Skeletal muscle tissue (tissue), 4 donors: ENCODE results near the gene MAP2K4. TPM values are rescaled to one million over a fixed set of nuclear protein-coding genes. Genes with fewer than 3 reads are reported as not detected.
"Not testable (repeated sequence)": the region's sequence is repeated elsewhere in the genome, so short reads cannot be mapped to it uniquely, and the experiment has no call there.

Experiments
- H3K27ac ChIP-seq: one replicate; pipeline ENCODE4 v1.7.0; 2013; ENCODE audit warnings: mild to moderate bottlenecking, low read depth, low read length, inconsistent platforms
- H3K27me3 ChIP-seq, 3 donors: one replicate each; pipeline ENCODE4 v1.7.0; 2013; ENCODE audit warnings: low read length in 3 of 3; ENCODE audit not compliant: control insufficient read depth in 3 of 3, insufficient read depth in 3 of 3
- H3K36me3 ChIP-seq, 3 donors: one replicate each; pipeline ENCODE4 v1.7.0; 2013; ENCODE audit warnings: low read length in 3 of 3; ENCODE audit not compliant: control insufficient read depth in 3 of 3, insufficient read depth in 3 of 3
- H3K4me1 ChIP-seq, 3 donors: one replicate each; pipeline ENCODE4 v1.7.0; 2013; ENCODE audit warnings: low read length in 3 of 3, mild to moderate bottlenecking in 3 of 3; ENCODE audit not compliant: control insufficient read depth in 3 of 3, insufficient read depth in 3 of 3
- H3K4me3 ChIP-seq, 3 donors: one replicate each; pipeline ENCODE4 v1.7.0; 2013; ENCODE audit warnings: low read length in 3 of 3
- H3K9ac ChIP-seq, 3 donors: one replicate each; pipeline ENCODE4 v1.7.0; 2013; ENCODE audit warnings: low read length in 3 of 3, mild to moderate bottlenecking in 3 of 3, moderate library complexity in 2 of 3, low read depth in 1 of 3
- H3K9me3 ChIP-seq, 3 donors: one replicate each; pipeline ENCODE4 v1.7.0; 2013; ENCODE audit warnings: low read length in 3 of 3; ENCODE audit not compliant: control insufficient read depth in 3 of 3
- total RNA-seq: library from RNA; depleted of rRNA; stranded (reverse); fragments of >200 nt; gene quantifications from one replicate; pipeline ENCODE4 v1.2.3, GENCODE V29; 2014
- donor health status: Osteomylitis.

Gene MAP2K4
- total RNA-seq, 1 donor from 2014 or later: 40.7 TPM

DNA sequence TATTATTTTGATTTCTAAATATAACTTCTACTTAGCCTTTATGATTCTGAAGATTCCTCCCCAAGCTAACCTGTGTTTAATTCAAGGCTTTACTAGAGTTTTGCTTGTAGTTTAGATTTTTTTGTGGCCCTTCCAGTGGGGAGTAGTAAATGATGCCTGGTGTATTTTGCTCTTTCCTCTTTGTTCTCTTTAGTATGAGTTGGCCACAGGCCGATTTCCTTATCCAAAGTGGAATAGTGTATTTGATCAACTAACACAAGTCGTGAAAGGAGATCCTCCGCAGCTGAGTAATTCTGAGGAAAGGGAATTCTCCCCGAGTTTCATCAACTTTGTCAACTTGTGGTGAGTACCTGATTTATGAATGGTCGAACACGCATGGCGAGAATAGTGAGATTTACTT lies 108.3 kb downstream of the MAP2K4 start:
- no peaks in the 10 kb centered on the region for H3K9me3 ChIP-seq
- H3K4me3 ChIP-seq: no peak overlapping the region
- no peaks in the 10 kb centered on the region for H3K27me3 ChIP-seq
- no peaks in the 10 kb centered on the region for H3K4me1 ChIP-seq
- no peak overlapping the region for H3K9ac ChIP-seq
- peaks cover 11 to 38% (median 34%) of the 10 kb centered on the region in 3 donors for H3K36me3 ChIP-seq
- no peak overlapping the region for H3K27ac ChIP-seq

DNA sequence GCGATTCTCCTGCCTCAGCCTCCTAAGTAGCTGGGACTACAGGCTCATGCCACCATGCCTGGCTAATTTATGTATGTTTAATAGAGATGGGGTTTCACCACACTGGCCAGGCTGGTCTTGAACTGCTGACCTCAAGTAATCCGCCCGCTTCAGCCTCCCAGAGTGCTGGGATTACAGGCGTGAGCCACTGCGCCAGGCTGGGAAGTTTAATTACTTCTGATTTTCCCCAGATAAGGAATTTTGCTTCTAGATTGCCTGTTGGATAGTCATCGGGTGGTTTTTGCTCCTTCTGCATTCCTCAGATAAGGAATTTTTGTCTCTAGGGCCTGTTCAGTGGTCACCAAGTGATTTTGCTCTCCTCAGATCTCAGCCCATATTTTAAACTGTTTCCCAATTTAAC lies 112.5 kb downstream of the MAP2K4 start:
- Histone ChIP-seq H3K4me1 (no peaks in the 10 kb centered on the region), H3K9ac (no peak overlapping the region), H3K27ac (no peak overlapping the region), H3K36me3 (peaks cover 0 to 17% (median 13%) of the 10 kb centered on the region in 3 donors), H3K9me3 (no peaks in the 10 kb centered on the region), H3K27me3 (no peaks in the 10 kb centered on the region), H3K4me3 (no peak overlapping the region)

DNA sequence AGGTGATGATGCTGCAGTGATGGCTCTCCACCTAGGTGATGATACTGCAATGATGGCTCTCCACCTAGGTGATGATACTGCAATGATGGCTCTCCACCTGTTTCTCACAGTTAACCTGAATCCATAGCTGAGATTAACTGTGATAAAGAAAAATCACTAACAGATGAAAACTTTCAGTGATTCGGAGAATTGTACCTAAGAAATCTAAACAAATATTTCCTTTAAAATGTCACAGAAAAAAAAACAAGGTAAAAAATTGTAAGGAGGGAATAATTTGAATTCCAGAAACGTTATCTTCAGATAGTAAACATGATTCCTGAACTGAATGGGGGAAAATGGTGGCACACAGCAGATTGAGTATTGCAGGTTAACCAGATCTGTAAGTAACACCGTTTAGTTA lies 113.4 kb downstream of the MAP2K4 start:
- H3K4me3 ChIP-seq: no peak overlapping the region
- no peaks in the 10 kb centered on the region for H3K4me1 ChIP-seq
- peaks cover 0 to 11% (median 8%) of the 10 kb centered on the region in 3 donors for H3K36me3 ChIP-seq
- no peak overlapping the region for H3K9ac ChIP-seq
- H3K27me3 ChIP-seq: no peaks in the 10 kb centered on the region
- H3K9me3 ChIP-seq: no peaks in the 10 kb centered on the region
- H3K27ac ChIP-seq: no peak overlapping the region

GRCh38 chr17:12134587-12134986 lies 113.9 kb downstream of the MAP2K4 start:
- Histone ChIP-seq H3K9me3 (no peaks in the 10 kb centered on the region), H3K9ac (no peak overlapping the region), H3K4me1 (no peaks in the 10 kb centered on the region), H3K4me3 (no peak overlapping the region), H3K27ac (no peak overlapping the region), H3K36me3 (peaks cover 0 to 7% (median 3%) of the 10 kb centered on the region in 3 donors), H3K27me3 (no peaks in the 10 kb centered on the region)

DNA sequence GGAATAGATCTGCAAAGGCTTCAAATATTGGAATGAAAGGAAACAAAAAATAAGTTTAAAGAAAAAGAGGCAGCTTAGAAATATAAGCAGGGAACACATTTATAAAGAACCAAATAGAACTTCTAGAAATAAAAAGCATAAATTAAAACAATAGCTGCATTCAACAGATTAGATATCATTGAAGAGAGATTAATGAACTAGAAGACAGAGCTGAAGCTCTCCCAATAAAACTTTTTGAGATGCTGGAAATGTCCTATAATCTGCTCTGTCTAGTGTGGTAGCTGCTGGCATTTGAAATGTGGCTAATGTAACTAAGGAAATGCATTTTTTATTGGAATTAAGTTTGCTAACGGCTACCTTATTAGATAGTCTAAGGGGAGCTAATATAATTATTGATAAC lies 115.6 kb downstream of the MAP2K4 start:
- no peaks in the 10 kb centered on the region for H3K9me3 ChIP-seq
- peaks cover 3 to 14% (median 13%) of the 10 kb centered on the region in 3 donors for H3K36me3 ChIP-seq
- H3K4me3 ChIP-seq: no peak overlapping the region
- H3K27ac ChIP-seq: no peak overlapping the region
- no peaks in the 10 kb centered on the region for H3K27me3 ChIP-seq
- H3K4me1 ChIP-seq: no peaks in the 10 kb centered on the region
- H3K9ac ChIP-seq: no peak overlapping the region

DNA sequence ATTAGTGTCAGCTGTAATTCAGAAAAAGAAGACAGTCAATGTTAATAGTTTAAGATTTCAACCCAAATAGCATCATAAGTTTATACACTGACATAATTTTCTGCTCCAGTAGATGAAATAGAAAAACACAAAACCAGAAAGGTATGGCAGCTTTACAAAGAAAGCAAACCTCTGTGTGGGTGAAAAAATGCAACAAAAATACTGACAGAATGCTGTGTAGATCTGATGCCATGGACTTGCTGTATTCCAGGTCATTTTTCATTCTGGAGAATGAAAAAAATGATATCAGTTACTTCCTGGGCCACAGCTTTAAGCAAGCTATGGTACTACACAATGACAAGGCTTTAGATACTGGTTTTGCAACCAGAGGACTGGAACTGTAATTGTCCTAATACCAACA lies 116.0 kb downstream of the MAP2K4 start:
- no peak overlapping the region for H3K27ac ChIP-seq
- H3K36me3 ChIP-seq: peaks cover 6 to 18% (median 17%) of the 10 kb centered on the region in 3 donors
- H3K9me3 ChIP-seq: no peaks in the 10 kb centered on the region
- no peaks in the 10 kb centered on the region for H3K27me3 ChIP-seq
- no peaks in the 10 kb centered on the region for H3K4me1 ChIP-seq
- no peak overlapping the region for H3K4me3 ChIP-seq
- H3K9ac ChIP-seq: no peak overlapping the region

DNA sequence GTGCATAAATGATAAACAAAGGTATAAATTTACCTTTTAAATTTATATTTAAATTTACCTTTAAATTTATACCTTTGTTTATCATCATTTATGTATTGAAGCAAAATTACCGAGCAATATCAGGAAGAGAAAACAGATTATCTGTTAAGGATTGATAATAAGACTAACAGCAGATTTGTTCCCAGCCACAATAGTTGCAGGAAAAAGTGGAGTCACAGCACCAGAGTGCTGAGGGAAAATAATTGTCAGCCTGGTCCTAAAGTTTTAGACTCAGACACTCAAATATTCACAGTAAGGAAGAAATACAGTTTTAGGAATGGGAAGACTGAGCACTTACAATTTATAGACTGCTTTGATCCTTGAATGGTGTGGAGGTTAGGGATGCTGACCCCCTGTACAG lies 117.2 kb downstream of the MAP2K4 start:
- no peak overlapping the region for H3K4me3 ChIP-seq
- no peak overlapping the region for H3K27ac ChIP-seq
- H3K27me3 ChIP-seq: no peaks in the 10 kb centered on the region
- no peaks in the 10 kb centered on the region for H3K9me3 ChIP-seq
- peaks cover 12 to 29% (median 28%) of the 10 kb centered on the region in 3 donors for H3K36me3 ChIP-seq
- no peaks in the 10 kb centered on the region for H3K4me1 ChIP-seq
- H3K9ac ChIP-seq: no peak overlapping the region

- no peaks in the 10 kb centered on the region for H3K27me3 ChIP-seq
Measured at GRCh38 chr17:12140685-12141084, 120.0 kb downstream of the MAP2K4 start.

GRCh38 chr17:12162187-12162586 lies 141.5 kb downstream of the MAP2K4 start:
- H3K36me3 ChIP-seq, H3K9ac ChIP-seq, H3K27ac ChIP-seq, H3K27me3 ChIP-seq, H3K4me1 ChIP-seq, H3K9me3 ChIP-seq, H3K4me3 ChIP-seq: not testable (repeated sequence)

More at GRCh38 chr17:12140685-12141084, 120.0 kb downstream of the MAP2K4 start:
- H3K9me3 ChIP-seq: no peaks in the 10 kb centered on the region
- H3K4me3 ChIP-seq: no peak overlapping the region
- H3K4me1 ChIP-seq: no peaks in the 10 kb centered on the region
- H3K9ac ChIP-seq: no peak overlapping the region
- H3K27ac ChIP-seq: no peak overlapping the region
- peaks cover 18 to 42% (median 37%) of the 10 kb centered on the region in 3 donors for H3K36me3 ChIP-seq

DNA sequence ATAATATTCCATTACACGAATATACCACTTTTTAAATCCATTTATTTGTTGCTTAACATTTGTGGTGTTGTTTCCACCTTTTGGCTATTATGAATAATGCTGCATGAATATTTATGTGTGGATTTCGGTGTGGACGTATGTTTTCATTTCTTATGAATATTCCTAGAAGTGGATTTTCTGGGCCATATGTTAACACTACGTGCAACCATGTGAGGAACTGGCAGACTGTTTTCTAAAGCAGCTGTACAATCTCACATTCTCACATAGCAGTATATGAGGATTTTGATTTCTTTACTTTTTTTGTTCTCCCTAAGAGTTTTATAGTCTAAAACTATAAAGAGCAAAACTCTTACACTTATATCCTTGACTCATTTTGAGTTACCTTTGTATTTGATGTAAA lies 143.4 kb downstream of the MAP2K4 start:
- no peaks in the 10 kb centered on the region for H3K27me3 ChIP-seq
- no peak overlapping the region for H3K9ac ChIP-seq
- H3K9me3 ChIP-seq: peaks cover 0 to 3% (median 2%) of the 10 kb centered on the region in 3 donors
- H3K36me3 ChIP-seq: no peaks in the 10 kb centered on the region
- no peak overlapping the region for H3K4me3 ChIP-seq
- no peak overlapping the region for H3K27ac ChIP-seq
- no peaks in the 10 kb centered on the region for H3K4me1 ChIP-seq
